NT2/D1 (cell line): ENCODE measurements around the gene DTD1.

ENCODE experiments used
- SUZ12 ChIP-seq: IDR thresholded peaks from 2 replicates; pipeline ENCODE4 v1.6.1; 2011; ENCODE audit not compliant: insufficient read length, insufficient read depth; ENCODE audit errors: extremely low read depth
- YY1 ChIP-seq: IDR thresholded peaks from 2 replicates; pipeline ENCODE4 v1.6.1; 2011; ENCODE audit not compliant: insufficient read length, insufficient read depth
- ZNF274 ChIP-seq: IDR thresholded peaks from 2 replicates; pipeline ENCODE4 v1.6.1; 2011; ENCODE audit warnings: mild to moderate bottlenecking, low read depth, low read length

- no peak for TF ChIP-seq YY1
- TF ChIP-seq ZNF274 = no peak
- no peak for TF ChIP-seq SUZ12
These were observed 8.4 kb downstream of the DTD1 start for GRCh38 chr20:18596270-18596669.
